ENCODE data around the gene COL8A1. TPM values are rescaled to one million over a fixed set of nuclear protein-coding genes. Genes with fewer than 3 reads are reported as not detected.
A peak's percentile ranks its signal among the peaks of the same experiment; 100 is the strongest.

COL8A1 gene
- total RNA-seq, 1 donor from 2014 or later, result 95.1 TPM

GRCh38 chr3:99780749-99781148 lies 142.4 kb downstream of the COL8A1 start:
- ATAC-seq (no peak), DNase-seq (no peak)
- Histone ChIP-seq H3K9me3 (no peaks in the 10 kb centered on the region), H3K27me3 (no peaks in the 10 kb centered on the region), H3K27ac (no peak overlapping the region), H3K4me1 (no peaks in the 10 kb centered on the region), H3K4me3 (no peak overlapping the region), H3K36me3 (no peaks in the 10 kb centered on the region)
- intact Hi-C loops (cut with DNase I), result no loop called here
- no peak for TF ChIP-seq CTCF (IDR thresholded peaks at IDR 0.05)

GRCh38 chr3:99781761-99782160 lies 143.4 kb downstream of the COL8A1 start:
- H3K27me3 ChIP-seq, result no peaks in the 10 kb centered on the region

GRCh38 chr3:99783011-99783573 lies 144.7 kb downstream of the COL8A1 start:
- no peaks in the 10 kb centered on the region for H3K9me3 ChIP-seq
- H3K36me3 ChIP-seq, result no peaks in the 10 kb centered on the region
- H3K4me1 ChIP-seq, result no peaks in the 10 kb centered on the region
- H3K27me3 ChIP-seq, result no peaks in the 10 kb centered on the region
- no peak for TF ChIP-seq CTCF (IDR thresholded peaks at IDR 0.05)
- ATAC-seq (no peak), DNase-seq (no peak)
- H3K27ac ChIP-seq, result no peak overlapping the region
- intact Hi-C loops (cut with DNase I), result no loop called here
- H3K4me3 ChIP-seq, result no peak overlapping the region

More at GRCh38 chr3:99781761-99782160, 143.4 kb downstream of the COL8A1 start:
- TF ChIP-seq CTCF (IDR thresholded peaks at IDR 0.05), result no peak
- H3K27ac ChIP-seq, result no peak overlapping the region
- no peak for DNase-seq
- no peak overlapping the region for H3K4me3 ChIP-seq
- intact Hi-C loops (cut with DNase I), result no loop called here
- no peak for ATAC-seq
- no peaks in the 10 kb centered on the region for H3K36me3 ChIP-seq
- H3K4me1 ChIP-seq, result no peaks in the 10 kb centered on the region
- H3K9me3 ChIP-seq, result no peaks in the 10 kb centered on the region

GRCh38 chr3:99789011-99789721 lies 150.8 kb downstream of the COL8A1 start:
- H3K27me3 ChIP-seq, result no peaks in the 10 kb centered on the region
- no peaks in the 10 kb centered on the region for H3K36me3 ChIP-seq
- no peak overlapping the region for H3K4me3 ChIP-seq
- intact Hi-C loops (cut with DNase I), result no loop called here
- TF ChIP-seq CTCF (IDR thresholded peaks at IDR 0.05), result peak; percentile 62
- H3K27ac ChIP-seq, result no peak overlapping the region
- DNase-seq, result no peak
- ATAC-seq, result peak; percentile 91
- no peaks in the 10 kb centered on the region for H3K9me3 ChIP-seq
- H3K4me1 ChIP-seq, result no peaks in the 10 kb centered on the region

- Histone ChIP-seq H3K4me3 (no peak overlapping the region), H3K4me1 (no peaks in the 10 kb centered on the region), H3K36me3 (no peaks in the 10 kb centered on the region), H3K27me3 (no peaks in the 10 kb centered on the region), H3K27ac (no peak overlapping the region), H3K9me3 (no peaks in the 10 kb centered on the region)
- DNase-seq (no peak), ATAC-seq (peak; percentile 13)
- intact Hi-C loops (cut with DNase I), result no loop called here
- TF ChIP-seq CTCF (IDR thresholded peaks at IDR 0.05), result no peak
These were observed 156.1 kb downstream of the COL8A1 start for GRCh38 chr3:99794485-99794884.
